ENCODE measurements around the gene SYT5. TPM values are rescaled to one million over a fixed set of nuclear protein-coding genes. Genes with fewer than 3 reads are reported as not detected.

SYT5 gene
- total and polyA plus RNA-seq, 2 experiments from 2014 or later = 0.28 TPM; not detected in 1

- in situ Hi-C loops (cut with MboI) = no loop called here
- Histone ChIP-seq H3K9me3 (ENCODE audit: low read depth) (no peaks in the 10 kb centered on the region), H3K4me2 (ENCODE audit: unreplicated experiment) (no peak overlapping the region), H3K9me2 (ENCODE audit: insufficient read depth) (no peaks in the 10 kb centered on the region), H3K27ac (no peak overlapping the region), H3K4me1 (ENCODE audit: insufficient read depth) (peaks cover 8% of the 10 kb centered on the region), H3F3A (ENCODE audit: insufficient read depth) (peaks cover 3% of the 10 kb centered on the region; the same call in 1 of the 2 replicates), H3K4me3 (no peak overlapping the region), H3K27me3 (replicated peaks; ENCODE audit: insufficient read depth) (peaks cover 21% of the 10 kb centered on the region), H3K79me2 (ENCODE audit: insufficient read depth) (no peaks in the 10 kb centered on the region), H4K20me1 (ENCODE audit: insufficient read depth) (no peaks in the 10 kb centered on the region), H3K36me3 (ENCODE audit: low read depth) (no peaks in the 10 kb centered on the region), H2AFZ (no peak overlapping the region), H3K9ac (no peak overlapping the region)
- DNase-seq = no peak
- TF ChIP-seq EZH2phosphoT487 (IDR thresholded peaks at IDR 0.05; ENCODE audit: insufficient read depth, low read depth) (0 out of 2 replicates have a peak, but pooled peaks have one; percentile 16), EZH2 (IDR thresholded peaks at IDR 0.05; ENCODE audit: insufficient read depth, poor library complexity, severe bottlenecking) (no peak)
- WGBS, 2 experiments (ENCODE audit: low coverage in 1 of 2, low lambda C conversion rate in 2 of 2, missing lambda C conversion rate in 2 of 2) = 25 to 27% methylated on average over 58 to 61 of the region's 61 CpGs
Measured at GRCh38 chr19:55161571-55162322, 18.3 kb downstream of the SYT5 start.

DNA sequence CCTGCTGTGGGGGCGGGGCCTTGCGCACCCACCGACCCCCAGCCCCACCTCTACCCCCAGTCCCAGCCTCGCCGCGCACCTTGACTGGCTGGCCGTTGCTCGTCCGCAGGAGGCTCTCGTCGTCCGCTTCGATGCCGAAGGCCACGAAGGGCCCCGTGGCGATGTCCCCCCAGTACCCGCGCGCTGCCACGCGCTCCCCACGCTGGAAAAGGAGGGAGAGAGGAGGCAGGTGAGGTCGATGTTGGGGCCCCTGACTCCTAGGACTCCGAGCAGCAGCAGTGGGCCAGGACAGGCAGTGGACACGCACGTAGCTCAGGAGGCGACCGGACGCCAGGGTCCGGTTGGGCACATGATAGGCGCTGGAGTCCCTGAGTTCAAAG, 19.1 kb downstream of the SYT5 start:
- no peak overlapping the region for H2AFZ ChIP-seq
- peaks cover 3% of the 10 kb centered on the region; the same call in 1 of the 2 replicates for H3F3A ChIP-seq (ENCODE audit: insufficient read depth)
- 21 to 28% methylated on average over 15 to 31 of the region's 32 CpGs for WGBS, 2 experiments (ENCODE audit: low coverage in 1 of 2, low lambda C conversion rate in 2 of 2, missing lambda C conversion rate in 2 of 2)
- H3K9me2 ChIP-seq (ENCODE audit: insufficient read depth) = no peaks in the 10 kb centered on the region
- TF ChIP-seq EZH2phosphoT487 (IDR thresholded peaks at IDR 0.05; ENCODE audit: insufficient read depth, low read depth) = no peak
- no peak for TF ChIP-seq EZH2 (IDR thresholded peaks at IDR 0.05; ENCODE audit: insufficient read depth, poor library complexity, severe bottlenecking)
- H3K9ac ChIP-seq = no peak overlapping the region
- H3K4me1 ChIP-seq (ENCODE audit: insufficient read depth) = peaks cover 8% of the 10 kb centered on the region
- H3K36me3 ChIP-seq (ENCODE audit: low read depth) = no peaks in the 10 kb centered on the region
- H3K9me3 ChIP-seq (ENCODE audit: low read depth) = no peaks in the 10 kb centered on the region
- H3K27me3 ChIP-seq (replicated peaks; ENCODE audit: insufficient read depth) = peaks cover 26% of the 10 kb centered on the region
- no peak overlapping the region for H3K27ac ChIP-seq
- no peaks in the 10 kb centered on the region for H3K79me2 ChIP-seq (ENCODE audit: insufficient read depth)
- no peak for DNase-seq
- H3K4me2 ChIP-seq (ENCODE audit: unreplicated experiment) = no peak overlapping the region
- H3K4me3 ChIP-seq = no peak overlapping the region
- no peaks in the 10 kb centered on the region for H4K20me1 ChIP-seq (ENCODE audit: insufficient read depth)
- in situ Hi-C loops (cut with MboI) = no loop called here

GRCh38 chr19:55160128-55160985, 19.7 kb downstream of the SYT5 start:
- WGBS, 2 experiments (ENCODE audit: low coverage in 1 of 2, low lambda C conversion rate in 2 of 2, missing lambda C conversion rate in 2 of 2) = 4 to 8% methylated on average over 21 to 31 of the region's 33 CpGs
- H3K79me2 ChIP-seq (ENCODE audit: insufficient read depth) = no peaks in the 10 kb centered on the region
- H3K9ac ChIP-seq = no peak overlapping the region
- peaks cover 8% of the 10 kb centered on the region for H3K4me1 ChIP-seq (ENCODE audit: insufficient read depth)
- TF ChIP-seq EZH2 (IDR thresholded peaks at IDR 0.05; ENCODE audit: insufficient read depth, poor library complexity, severe bottlenecking) (no peak), EZH2phosphoT487 (IDR thresholded peaks at IDR 0.05; ENCODE audit: insufficient read depth, low read depth) (no peak)
- no peaks in the 10 kb centered on the region for H3K36me3 ChIP-seq (ENCODE audit: low read depth)
- no peak overlapping the region for H3K27ac ChIP-seq
- no peaks in the 10 kb centered on the region for H4K20me1 ChIP-seq (ENCODE audit: insufficient read depth)
- no peak overlapping the region for H3K4me3 ChIP-seq
- H3K9me3 ChIP-seq (ENCODE audit: low read depth) = no peaks in the 10 kb centered on the region
- no peaks in the 10 kb centered on the region for H3K9me2 ChIP-seq (ENCODE audit: insufficient read depth)
- H2AFZ ChIP-seq = no peak overlapping the region
- H3K4me2 ChIP-seq (ENCODE audit: unreplicated experiment) = no peak overlapping the region
- peaks cover 3% of the 10 kb centered on the region; the same call in 1 of the 2 replicates for H3F3A ChIP-seq (ENCODE audit: insufficient read depth)
- peaks cover 27% of the 10 kb centered on the region for H3K27me3 ChIP-seq (replicated peaks; ENCODE audit: insufficient read depth)
- peak; percentile 96 for DNase-seq
- in situ Hi-C loops (cut with MboI) = no loop called here

DNA sequence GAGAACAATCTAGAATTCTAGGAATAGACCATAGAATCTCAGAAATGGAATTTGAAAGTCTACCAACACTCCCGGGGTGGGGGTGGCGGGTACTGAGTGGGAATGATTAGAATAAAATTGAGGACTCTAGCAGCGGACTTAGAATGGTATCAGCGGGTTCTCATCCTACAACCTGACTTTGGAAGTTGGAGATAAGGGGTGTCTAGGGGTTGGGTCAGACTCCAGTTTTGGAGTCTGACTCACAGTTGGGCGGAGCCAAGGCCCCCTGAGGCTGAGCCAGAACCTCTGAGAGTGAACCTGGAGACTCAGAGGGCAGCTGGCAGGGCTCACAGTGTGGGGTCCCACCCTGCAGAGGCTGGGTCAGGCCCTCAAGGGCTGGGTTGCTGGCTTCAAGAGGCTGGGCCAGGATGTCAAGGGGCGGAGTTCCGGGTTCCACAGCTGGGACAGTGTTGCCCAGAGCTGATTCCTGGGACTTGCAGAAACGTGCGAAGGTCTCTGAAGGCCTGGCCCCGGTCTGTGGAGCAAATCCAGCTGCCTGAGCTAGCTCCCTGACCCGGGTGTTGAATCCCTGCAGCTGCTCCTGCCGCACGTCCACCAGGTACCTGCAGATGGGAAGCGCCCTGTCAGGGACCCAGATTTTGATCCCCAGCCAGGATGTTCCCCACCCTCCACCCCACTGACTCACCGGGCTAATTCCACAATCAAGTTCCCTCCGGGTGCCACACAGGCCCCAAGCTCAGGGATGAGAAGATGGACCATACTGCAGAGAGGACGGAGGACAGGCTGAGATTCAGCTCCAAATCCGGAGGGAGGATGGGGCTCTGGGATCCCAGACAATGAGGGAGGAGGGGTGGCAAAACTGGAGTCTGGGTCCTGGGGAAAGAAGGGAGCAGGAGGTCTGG, 21.0 kb downstream of the SYT5 start:
- no peak for TF ChIP-seq EZH2 (IDR thresholded peaks at IDR 0.05; ENCODE audit: insufficient read depth, poor library complexity, severe bottlenecking)
- TF ChIP-seq EZH2phosphoT487 (IDR thresholded peaks at IDR 0.05; ENCODE audit: insufficient read depth, low read depth) = no peak
- no peaks in the 10 kb centered on the region for H3K36me3 ChIP-seq (ENCODE audit: low read depth)
- DNase-seq = peak; percentile 60
- H3F3A ChIP-seq (ENCODE audit: insufficient read depth) = peaks cover 3% of the 10 kb centered on the region; the same call in 1 of the 2 replicates
- no peaks in the 10 kb centered on the region for H3K9me3 ChIP-seq (ENCODE audit: low read depth)
- H3K4me3 ChIP-seq = no peak overlapping the region
- H3K9me2 ChIP-seq (ENCODE audit: insufficient read depth) = no peaks in the 10 kb centered on the region
- no peak overlapping the region for H3K9ac ChIP-seq
- H3K4me2 ChIP-seq (ENCODE audit: unreplicated experiment) = no peak overlapping the region
- peaks cover 27% of the 10 kb centered on the region for H3K27me3 ChIP-seq (replicated peaks; ENCODE audit: insufficient read depth)
- no peak overlapping the region for H3K27ac ChIP-seq
- H3K79me2 ChIP-seq (ENCODE audit: insufficient read depth) = no peaks in the 10 kb centered on the region
- H2AFZ ChIP-seq = no peak overlapping the region
- no peaks in the 10 kb centered on the region for H4K20me1 ChIP-seq (ENCODE audit: insufficient read depth)
- peaks cover 8% of the 10 kb centered on the region for H3K4me1 ChIP-seq (ENCODE audit: insufficient read depth)
- WGBS, 2 experiments (ENCODE audit: low coverage in 1 of 2, low lambda C conversion rate in 2 of 2, missing lambda C conversion rate in 2 of 2) = 31 to 32% methylated on average over 17 to 18 of the region's 18 CpGs
- in situ Hi-C loops (cut with MboI) = no loop called here

All from GM23248 (cell line).